NCI-H2196 treated with DMSO at 0.1 percent for 48 hours (cell line): ENCODE results near the gene TEDC1.

ENCODE experiments used
- DNase-seq: peaks from one replicate; lab custom pipeline; 2025; ENCODE audit not compliant: unreplicated experiment; lab: John Stamatoyannopoulos, UW

The TEDC1 gene

DNA sequence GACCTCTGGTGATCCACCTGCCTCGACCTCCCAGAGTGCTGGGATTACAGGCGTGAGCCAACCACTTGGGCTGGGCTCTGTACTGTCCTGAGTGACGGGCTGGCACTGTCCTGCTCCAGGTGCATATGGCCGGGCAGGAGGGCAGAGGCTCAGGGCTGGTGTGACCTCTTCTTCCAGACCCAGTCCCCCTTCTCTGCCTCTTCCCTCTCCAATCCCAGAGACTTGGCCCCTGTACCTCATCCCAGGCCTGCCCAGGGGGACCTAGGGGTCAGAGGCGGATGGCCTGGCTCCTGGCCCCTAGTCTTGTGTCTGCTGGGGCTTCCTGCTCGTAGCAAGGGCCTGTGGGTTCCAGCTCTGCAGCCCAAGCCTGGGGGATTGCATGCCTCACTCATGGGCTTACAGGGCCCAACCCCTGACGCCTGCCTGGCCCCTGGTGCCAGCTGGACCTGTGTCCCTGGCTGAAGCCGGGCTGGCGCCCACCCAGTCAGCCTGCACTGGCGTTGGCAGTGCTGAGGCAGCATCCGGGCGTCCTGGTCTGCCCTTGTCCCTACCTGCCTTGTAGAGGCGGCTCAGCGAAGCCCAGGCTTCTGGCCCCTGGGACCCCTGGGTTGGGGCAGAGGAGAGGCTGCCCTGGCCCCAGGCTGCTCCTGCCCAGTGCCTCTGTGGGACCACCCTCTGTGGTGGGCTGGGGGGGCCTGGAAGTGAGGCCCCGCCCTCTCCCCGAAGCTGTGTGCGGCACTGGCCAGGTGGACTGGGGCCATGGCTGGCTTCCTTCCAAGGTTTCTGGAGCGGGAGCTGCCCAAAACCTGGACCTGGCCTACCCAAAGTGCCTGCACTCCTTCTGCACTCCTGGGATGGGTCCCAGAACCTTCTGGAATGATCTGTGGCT lies 4.3 kb downstream of the TEDC1 start:
- DNase-seq = no peak

DNA sequence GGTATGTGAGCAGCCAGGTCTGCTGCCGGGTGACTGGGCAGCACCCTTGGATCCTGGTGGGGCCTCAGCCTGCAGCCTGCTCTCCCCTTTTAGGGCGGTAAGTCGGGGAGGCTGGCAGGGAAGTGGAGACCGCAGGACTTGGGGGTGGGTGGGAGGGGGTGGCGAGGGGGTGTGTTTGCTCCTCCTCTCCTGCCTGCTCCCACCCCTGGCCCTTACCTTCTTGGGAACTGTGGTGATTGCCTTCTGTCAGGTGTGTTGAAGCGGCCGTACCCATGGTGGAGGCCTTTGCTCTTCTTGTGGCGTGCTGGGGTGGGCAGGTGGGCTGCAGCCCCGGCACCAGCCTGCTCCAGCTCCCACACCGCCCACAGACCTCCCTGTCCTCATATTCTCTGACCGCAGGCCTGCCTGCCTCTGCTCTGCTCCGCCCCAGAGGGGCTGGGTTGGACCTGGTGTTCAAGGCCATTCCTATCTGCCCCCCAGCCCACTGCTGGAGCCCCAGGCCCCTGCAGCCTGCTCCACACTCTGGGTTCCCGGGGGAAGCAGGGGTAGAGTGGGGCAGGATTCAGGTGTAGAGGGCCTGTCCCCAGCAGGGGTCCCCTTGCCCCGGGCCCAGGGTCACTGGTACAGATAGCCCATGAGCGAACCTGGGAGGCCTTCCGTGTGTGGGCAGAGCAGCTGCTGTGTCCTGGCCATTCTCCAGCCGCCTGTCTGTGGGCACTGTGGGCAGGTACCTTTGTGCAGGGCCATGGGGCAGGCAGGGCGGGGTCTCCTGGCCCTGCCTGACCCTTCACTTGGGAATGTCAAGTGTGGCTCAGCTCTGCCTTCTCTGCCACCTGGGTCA lies 5.2 kb downstream of the TEDC1 start:
- DNase-seq = no peak

DNA sequence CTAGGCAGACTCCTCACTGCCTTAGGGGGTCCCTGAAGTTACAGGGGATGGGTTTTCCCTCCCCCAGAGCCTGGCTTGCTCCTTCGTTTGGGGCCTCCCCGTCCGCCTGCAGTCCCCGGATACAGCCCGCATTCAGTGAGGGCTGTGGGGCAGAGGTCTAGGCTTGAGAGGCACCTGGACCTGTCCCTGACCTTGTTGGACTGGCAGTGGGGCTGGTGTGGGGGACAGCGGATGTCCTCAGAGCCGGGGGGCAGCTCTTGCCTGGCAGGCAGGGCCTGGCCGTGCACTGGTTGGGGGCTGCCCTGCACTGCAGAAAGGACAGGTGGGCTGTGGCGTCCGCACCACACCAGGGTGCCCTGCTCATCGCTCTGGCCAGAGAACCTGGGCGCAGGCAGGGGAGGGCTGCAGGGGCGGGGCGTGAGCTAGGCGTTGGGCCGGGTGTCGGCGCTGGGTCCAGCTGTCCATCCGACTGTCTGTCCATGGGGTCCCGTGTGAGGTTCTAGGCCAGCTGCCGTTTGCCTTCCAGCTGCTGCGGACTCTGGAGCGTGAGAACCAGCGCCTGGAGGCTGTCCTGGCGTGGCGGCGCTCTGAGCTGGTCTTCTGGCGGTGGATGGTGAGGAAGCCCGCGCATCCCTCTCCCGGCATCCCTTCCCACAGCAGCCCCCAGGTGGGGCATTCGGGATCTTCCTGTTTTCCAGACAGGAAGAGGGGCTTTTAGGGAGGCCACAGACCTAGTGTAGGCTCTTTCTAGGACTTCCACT lies 6.0 kb downstream of the TEDC1 start:
- no peak for DNase-seq

DNA sequence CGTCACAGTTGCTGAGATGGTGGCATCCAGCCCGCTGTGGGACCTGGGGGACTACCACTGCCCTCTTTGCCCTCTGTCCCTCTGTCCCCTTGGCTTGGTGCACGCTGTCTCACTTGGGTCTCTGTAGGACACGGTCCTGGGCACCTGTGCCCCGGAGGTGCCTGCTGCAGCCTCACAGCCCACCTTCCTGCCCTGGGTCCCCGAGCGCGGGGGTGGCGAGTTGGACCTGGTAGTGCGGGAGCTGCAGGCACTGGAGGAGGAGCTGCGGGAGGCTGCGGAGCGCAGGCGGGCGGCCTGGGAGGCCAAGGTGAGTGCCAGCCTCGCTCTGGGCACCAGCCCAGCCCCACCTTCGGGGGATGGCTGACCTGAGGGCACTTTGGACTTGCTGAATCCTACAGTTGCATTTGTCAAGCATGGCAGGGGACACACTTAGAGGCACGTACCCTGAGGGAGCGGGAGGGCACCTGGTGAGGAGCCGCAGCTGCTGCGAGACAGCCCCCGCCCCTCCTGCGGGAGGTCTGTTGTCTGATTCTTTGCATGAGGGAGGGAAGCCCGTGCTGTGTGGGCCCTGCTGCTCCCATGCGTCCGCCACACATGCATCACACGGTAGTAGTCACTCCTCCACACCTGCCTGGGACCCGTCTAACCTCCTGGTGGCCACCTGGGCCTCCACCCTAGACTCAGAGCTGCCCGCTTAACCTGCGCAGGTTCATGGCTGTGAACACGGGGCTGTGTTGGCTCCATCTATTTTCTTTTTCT lies 6.8 kb downstream of the TEDC1 start:
- DNase-seq = no peak

DNA sequence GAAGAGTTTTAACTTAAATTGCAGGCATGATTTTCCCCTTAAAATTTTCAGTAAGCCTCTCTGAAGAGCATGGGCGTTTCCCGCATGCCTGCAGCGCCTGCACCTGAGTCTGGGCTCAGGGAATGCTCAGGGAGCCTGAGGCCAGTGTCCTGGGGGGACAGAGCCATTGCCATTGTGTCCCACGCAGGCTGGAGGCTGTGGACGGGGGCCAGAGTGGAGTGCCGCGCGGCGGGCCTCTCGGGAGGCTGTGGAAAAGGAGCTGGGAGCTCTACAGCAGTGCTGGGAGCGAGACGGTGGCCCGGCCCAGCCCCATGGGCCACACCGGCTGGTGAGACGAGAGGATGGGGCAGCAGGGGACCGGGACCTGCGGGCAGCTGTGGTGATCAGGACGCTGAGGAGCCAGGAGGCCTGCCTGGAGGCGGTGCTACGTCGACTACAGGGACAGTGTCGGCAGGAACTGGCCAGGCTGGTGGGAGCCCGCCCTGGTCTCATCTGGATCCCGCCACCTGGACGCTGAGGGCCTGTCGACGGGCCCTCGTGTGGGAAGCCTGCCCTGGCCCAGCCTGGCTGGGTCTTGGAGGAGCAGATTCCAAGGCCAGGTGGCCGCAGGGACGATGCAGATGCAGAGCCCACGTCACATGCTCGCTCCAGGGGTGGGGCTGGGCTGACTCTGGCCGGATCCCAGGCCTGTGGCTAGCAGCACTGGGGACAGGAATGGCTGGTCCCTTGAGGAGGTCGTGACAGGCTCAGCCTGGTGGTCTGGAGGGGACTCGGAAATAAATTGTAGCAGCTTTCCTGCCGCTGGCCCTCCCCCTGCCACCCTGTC lies 7.6 kb downstream of the TEDC1 start:
- no peak for DNase-seq

DNA sequence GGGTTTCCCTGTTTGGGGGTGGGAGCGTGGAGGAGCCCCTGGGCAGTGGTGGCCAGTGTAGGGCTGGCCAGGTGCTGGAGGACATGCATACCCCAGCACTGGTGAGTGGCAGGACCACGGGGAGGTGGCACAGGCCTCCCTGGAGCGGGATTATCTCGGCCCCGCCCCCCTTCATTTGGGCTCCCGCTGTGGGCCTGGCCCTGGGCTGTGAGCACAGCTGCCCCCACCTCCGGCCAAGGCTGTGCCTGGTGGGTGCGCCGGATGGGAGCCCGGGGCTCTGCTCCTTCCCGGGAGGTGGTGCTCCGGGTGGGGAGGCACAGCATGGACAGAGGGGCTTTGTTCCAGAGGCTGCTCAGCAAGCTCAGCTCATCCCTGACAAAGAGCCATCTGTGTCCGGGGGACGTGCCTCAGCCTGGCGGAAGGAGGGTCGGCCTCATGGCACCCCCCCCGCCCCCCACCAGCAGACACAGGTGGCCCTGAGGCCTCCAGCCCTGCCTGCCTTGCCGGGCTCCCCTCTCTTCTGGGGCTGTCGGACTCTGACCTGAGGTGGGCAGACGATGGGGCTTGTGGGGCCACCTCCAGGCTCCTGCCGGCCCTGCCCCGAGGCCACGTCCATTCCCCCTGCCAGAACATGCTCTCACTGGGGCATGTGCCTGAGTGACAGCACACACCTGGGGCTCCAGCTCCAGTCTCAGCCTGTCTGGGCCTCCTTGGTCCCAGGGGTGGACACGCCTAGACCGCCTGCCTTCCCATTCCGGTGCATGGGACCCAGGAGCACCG lies 8.4 kb downstream of the TEDC1 start:
- DNase-seq = no peak

DNA sequence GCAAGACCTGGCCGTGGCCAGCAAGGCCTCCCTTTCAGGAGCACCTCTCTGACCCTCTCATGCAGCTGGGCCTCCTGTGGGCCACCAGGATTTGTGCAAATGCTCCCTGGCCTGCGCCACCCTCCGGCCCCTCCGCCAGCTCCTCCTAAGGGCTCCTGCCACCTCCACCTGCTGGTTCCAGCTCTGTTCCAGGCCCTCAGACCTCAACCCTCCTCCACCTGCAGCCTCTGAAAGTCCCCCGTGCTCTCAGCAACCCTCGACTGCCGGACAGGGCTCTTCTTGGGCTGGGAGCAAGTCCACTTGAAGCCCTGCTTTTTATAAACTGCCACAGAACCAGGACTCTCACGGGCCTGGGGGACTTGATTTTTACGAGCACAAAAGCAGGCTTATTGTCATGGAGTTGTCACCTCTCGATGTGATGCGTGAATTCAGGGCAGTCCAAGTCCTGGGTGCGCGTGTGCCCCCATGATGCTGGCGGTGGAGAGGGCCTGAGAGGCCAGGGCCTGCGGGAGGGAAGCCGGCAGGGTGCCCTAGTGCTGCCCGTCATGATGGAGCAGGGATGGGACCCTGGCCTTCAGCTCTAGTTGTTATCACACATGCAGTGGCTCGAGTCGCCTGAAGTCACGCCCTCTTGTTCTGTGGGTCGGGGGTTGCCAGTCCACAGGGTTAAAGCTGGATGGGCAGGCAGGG lies 9.1 kb downstream of the TEDC1 start:
- no peak for DNase-seq

DNA sequence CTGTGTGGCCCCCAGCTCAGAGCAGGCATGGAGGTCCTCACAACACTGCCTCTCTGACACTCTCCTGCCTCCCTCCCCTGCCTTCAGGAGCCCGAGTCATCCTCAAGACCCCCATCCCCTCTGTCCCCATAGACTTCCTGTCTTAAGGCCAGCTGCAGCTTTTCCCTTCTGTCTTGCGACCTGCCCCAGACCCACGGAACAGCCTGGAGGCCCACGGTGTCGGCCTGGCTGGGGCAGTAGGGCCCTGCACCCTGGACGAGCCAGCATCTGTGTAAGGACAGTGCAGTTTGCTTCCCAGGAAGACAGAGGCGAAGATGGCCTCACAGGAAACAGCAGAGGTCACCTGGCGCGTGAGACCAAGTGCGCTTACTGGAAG lies 9.7 kb downstream of the TEDC1 start:
- no peak for DNase-seq

DNA sequence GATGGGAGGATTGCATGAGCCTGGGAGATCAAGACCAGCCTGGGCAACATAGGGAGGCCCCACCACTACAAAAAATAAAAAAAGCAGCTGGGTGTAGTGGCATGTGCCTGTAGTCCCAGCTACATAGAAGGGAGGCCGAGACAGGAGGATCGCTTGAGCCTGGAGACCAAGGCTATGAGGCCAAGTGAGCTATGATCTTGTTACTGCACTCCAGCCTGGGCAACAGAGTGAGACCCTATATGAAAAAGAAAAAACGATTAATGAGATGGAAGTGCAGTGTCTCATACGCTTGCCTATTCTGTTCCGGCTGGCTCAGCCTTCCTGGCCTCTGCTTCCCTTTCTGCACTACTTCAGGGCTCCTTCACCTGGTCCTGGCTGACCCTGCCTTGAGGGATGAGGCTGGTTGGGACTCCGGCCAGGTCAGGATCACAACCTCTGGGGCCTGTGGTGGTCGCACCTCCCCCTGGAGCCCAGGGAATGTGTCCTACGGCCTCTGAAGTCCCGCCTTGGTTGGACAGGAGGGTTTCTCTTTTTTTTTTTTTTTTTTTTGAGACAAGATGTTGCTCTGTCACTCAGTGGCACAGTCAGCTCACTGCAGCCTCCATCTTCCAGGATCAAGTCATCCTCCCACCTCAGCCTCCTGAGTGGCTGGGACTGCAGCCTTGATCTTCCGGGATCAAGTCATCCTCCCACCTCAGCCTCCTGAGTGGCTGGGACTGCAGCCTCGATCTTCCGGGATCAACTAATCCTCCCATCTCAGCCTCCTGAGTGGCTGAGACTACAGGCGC lies 10.7 kb downstream of the TEDC1 start:
- no peak for DNase-seq

DNA sequence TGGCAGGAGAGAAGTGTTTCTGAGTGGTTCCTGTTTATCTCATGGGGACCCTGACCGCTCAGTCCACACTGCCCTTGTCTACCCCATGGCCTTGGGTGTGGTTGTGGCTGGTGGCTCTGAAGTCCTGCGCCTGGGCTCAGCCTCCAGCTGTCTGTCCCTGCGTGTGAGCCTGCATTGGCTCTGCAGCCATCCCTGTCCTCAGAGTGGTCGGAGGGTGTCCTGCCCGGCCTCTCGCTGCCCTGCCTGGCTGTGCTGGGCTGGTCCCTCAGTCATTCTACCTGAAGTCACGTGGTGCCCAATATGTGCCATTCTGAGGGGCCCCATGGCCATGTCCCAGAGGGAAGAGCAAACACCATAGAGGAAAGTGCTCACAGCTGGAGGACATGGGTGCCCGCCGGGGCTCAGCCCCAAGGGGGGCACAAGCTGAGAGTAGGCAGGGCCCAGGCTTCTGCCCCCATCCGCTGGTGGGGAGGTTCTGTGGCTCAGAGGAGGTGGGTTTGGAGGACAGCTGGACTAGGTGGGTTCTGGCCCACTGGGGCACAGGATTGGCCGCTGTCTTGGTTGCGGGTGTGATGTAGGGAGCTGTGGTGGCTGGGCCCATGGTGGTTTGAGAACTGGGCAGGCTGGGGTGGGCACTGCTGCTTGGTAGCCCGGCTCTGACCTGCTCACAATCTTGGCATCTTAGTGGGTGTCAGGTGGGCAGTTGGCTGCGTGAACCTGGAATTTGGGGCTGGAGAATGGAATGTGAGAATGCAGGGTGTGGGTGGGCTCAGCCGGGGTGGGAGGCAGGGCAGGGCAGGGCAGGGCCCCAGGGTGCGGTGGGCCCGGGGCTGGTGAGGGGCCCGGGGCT lies 11.6 kb downstream of the TEDC1 start:
- DNase-seq = no peak

DNA sequence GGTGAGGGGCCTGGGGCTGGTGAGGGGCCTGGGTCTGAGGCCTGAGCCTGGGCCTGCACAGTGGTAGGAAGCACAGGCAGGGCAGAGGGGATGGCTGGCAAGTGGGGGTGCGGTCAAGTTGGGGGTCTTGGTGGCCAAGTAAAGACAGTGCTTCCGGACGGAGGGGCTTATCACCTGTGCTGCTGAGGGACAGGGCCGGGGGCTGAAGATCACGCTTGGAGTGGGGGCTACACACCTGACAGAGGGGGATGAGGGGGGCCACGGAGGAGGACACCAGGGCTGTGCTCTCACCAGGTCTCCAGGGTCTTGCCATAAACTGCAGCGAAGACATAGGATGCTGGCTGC lies 12.2 kb downstream of the TEDC1 start:
- DNase-seq = no peak

DNA sequence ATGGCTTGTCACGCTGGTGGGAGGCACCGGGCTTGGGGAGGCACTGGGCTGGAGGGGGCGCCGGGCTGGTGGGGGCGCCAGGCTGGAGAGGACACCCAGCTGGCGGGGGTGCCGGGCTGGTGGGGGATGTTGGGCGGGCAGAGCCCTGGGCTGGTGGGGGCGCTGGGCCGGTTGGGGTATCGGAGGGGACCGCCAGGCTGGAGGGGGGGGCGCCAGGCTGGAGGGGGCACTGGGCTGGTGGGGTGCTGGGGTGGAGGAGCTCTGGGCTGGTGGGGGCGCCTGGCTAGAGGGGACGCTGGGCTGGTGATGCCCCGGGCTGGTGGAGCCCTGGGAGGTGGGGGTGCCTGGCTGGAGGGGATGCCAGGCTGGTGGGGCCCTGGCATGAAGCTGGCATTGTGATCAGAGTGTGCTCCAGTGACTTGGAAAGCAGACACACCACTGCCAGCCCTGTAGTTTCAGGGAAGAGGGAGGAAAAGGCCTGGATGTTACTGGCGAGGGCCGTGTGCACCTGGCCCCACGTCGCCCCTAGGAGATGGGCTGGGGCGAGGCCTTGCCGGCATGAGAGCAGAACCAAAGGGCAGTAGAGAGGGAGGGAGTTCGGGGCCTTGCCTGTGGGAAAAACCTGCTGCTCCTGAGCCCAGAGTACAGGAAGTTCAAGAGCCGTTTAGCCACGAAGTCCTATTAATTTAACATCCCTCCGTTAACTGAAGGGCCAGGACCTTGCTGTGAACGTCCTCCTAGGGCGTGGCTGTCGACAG lies 13.1 kb downstream of the TEDC1 start:
- DNase-seq = no peak

DNA sequence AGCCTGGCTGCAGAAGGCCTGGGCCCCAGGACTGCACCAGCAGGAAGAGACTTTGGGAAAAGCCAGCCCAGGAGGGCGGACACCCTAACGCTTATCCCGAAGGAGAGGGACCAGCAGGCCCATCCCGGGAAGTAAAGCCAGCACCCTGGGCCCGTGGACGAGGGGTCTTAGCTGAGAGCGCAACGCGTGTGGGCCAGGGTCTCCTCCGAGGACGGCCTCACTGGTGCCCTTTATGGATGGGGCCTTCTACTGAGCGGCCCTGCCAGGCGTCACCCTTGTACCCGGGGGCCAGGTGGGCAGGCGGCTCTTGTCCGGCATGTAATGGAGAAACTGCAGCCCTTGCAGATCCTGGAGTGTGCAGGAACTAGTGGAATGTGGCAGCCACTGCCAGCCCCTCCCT lies 14.1 kb downstream of the TEDC1 start:
- no peak for DNase-seq

DNA sequence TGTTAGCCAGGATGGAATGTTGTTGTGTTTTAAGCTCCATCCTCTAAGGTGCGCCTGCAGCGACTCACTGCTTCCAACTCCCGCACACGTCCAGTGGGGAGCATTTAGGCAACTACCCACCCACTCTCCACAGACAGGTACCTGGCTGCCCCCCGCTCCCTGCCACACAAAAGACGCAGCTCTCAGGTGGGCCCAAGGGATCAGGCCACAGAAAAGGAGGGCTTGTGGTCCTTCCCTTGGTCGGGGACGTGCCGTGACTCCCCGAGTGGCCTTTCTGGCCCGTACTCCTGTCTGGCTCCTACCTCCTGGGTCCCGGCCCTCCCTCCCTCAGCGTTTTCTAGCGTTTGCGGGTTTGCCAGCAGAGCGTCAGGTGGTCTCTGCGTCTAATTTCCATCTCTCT lies 16.2 kb downstream of the TEDC1 start:
- no peak for DNase-seq

DNA sequence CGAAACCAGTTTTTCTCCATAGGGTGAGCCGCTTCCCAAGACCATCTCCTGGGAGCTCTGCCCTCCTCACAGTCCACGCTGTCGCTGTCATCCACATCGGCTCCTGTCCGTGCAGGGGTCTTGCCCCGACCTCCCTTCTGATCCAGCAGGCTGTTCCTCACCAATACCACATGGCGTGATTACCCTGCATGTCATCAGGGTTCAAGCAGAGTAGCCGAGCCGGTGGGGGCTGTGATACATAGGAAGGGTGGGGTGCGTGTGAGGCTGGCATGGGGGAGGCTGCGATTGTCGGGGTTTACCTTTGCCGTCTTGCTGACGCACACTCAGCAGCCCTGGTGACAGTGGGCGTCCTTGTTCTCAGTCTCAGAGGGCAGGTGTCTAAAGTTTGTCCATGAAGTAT lies 17.0 kb downstream of the TEDC1 start:
- no peak for DNase-seq

DNA sequence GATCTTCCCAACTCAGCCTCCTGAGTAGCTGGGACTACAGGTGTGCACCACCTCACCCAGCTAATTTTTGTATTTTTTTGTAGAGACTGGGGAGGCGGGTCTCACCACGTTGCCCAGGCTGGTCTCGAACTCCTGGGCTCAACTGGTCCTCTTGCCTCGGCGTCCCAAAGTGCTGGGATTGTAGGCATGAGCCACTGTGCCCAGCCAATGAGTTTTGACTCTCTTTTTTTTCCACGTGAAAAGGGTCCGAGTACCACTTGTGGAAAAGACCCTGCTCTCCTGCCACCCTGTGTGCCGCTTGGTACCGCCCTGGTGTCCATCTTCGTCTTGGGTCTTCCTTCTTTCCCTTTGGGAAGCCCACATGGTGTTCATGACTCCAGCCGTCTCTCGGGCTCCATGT lies 17.6 kb downstream of the TEDC1 start:
- DNase-seq = no peak
